Measurements from ENCODE around the gene RBM33.

Gene RBM33

GRCh38 chr7:155692317-155692716, 47.9 kb downstream of the RBM33 start:
- Histone ChIP-seq H3K9ac (no peak overlapping the region), H2AFZ (ENCODE audit: low read depth) (no peak overlapping the region), H3K36me3 (ENCODE audit: insufficient read depth) (no peaks in the 10 kb centered on the region), H3K4me1 (ENCODE audit: low read depth, poor library complexity, severe bottlenecking) (no peaks in the 10 kb centered on the region), H3K4me2 (no peak overlapping the region), H3K27me3 (ENCODE audit: insufficient read depth, low read depth) (no peaks in the 10 kb centered on the region), H3K79me2 (ENCODE audit: insufficient read depth, low read depth) (peaks cover 86% of the 10 kb centered on the region), H3K4me3 (IDR thresholded peaks at IDR 0.05; ENCODE audit: insufficient read depth, low read depth, low read length) (no peak overlapping the region), H3K27ac (no peak overlapping the region), H4K20me1 (ENCODE audit: insufficient read depth) (peaks cover 23% of the 10 kb centered on the region; the same call in 1 of the 2 replicates)
- TF ChIP-seq CTCF (conservative IDR thresholded peaks at IDR 0.05; ENCODE audit: low read depth, low read length) = no peak

- no peaks in the 10 kb centered on the region for H3K27me3 ChIP-seq (ENCODE audit: insufficient read depth, low read depth)
- H3K79me2 ChIP-seq (ENCODE audit: insufficient read depth, low read depth) = peaks cover 95% of the 10 kb centered on the region
- H3K4me1 ChIP-seq (ENCODE audit: low read depth, poor library complexity, severe bottlenecking) = no peaks in the 10 kb centered on the region
- no peaks in the 10 kb centered on the region for H3K36me3 ChIP-seq (ENCODE audit: insufficient read depth)
- no peak overlapping the region for H3K4me2 ChIP-seq
- TF ChIP-seq CTCF (conservative IDR thresholded peaks at IDR 0.05; ENCODE audit: low read depth, low read length) = no peak
- peaks cover 33% of the 10 kb centered on the region; the same call in 1 of the 2 replicates for H4K20me1 ChIP-seq (ENCODE audit: insufficient read depth)
- no peak overlapping the region for H3K4me3 ChIP-seq (IDR thresholded peaks at IDR 0.05; ENCODE audit: insufficient read depth, low read depth, low read length)
- H3K9ac ChIP-seq = no peak overlapping the region
- no peak overlapping the region for H3K27ac ChIP-seq
- no peak overlapping the region for H2AFZ ChIP-seq (ENCODE audit: low read depth)
These were observed 49.4 kb downstream of the RBM33 start for GRCh38 chr7:155693826-155694225.

- no peak for TF ChIP-seq CTCF (conservative IDR thresholded peaks at IDR 0.05; ENCODE audit: low read depth, low read length)
- H3K27ac ChIP-seq = no peak overlapping the region
- H3K36me3 ChIP-seq (ENCODE audit: insufficient read depth) = no peaks in the 10 kb centered on the region
- H3K4me2 ChIP-seq = no peak overlapping the region
- H3K4me3 ChIP-seq (IDR thresholded peaks at IDR 0.05; ENCODE audit: insufficient read depth, low read depth, low read length) = no peak overlapping the region
- H3K9ac ChIP-seq = no peak overlapping the region
- peaks cover 34% of the 10 kb centered on the region; the same call in 1 of the 2 replicates for H4K20me1 ChIP-seq (ENCODE audit: insufficient read depth)
- no peaks in the 10 kb centered on the region for H3K27me3 ChIP-seq (ENCODE audit: insufficient read depth, low read depth)
- H2AFZ ChIP-seq (ENCODE audit: low read depth) = no peak overlapping the region
- H3K4me1 ChIP-seq (ENCODE audit: low read depth, poor library complexity, severe bottlenecking) = no peaks in the 10 kb centered on the region
- peaks cover 100% of the 10 kb centered on the region for H3K79me2 ChIP-seq (ENCODE audit: insufficient read depth, low read depth)
These were observed 50.4 kb downstream of the RBM33 start for GRCh38 chr7:155694851-155695250.

- Histone ChIP-seq H3K4me2 (no peak overlapping the region), H3K9ac (no peak overlapping the region), H3K79me2 (ENCODE audit: insufficient read depth, low read depth) (peaks cover 87% of the 10 kb centered on the region), H3K27me3 (ENCODE audit: insufficient read depth, low read depth) (no peaks in the 10 kb centered on the region), H4K20me1 (ENCODE audit: insufficient read depth) (peaks cover 31% of the 10 kb centered on the region; the same call in 1 of the 2 replicates), H3K27ac (no peak overlapping the region), H3K4me1 (ENCODE audit: low read depth, poor library complexity, severe bottlenecking) (no peaks in the 10 kb centered on the region), H2AFZ (ENCODE audit: low read depth) (no peak overlapping the region), H3K36me3 (ENCODE audit: insufficient read depth) (peaks cover 12% of the 10 kb centered on the region; the same call in 1 of the 2 replicates), H3K4me3 (IDR thresholded peaks at IDR 0.05; ENCODE audit: insufficient read depth, low read depth, low read length) (no peak overlapping the region)
- TF ChIP-seq CTCF (conservative IDR thresholded peaks at IDR 0.05; ENCODE audit: low read depth, low read length) = no peak
These were observed 52.3 kb downstream of the RBM33 start for GRCh38 chr7:155696747-155697146.

All from KMS-11 (cell line).